IMR-90 (cell line): ENCODE results near the gene CHMP1A. TPM values are rescaled to one million over a fixed set of nuclear protein-coding genes. Genes with fewer than 3 reads are reported as not detected.

Source experiments
- ATAC-seq: fragments of 200-7000 bp; cut with Tn5 transposase; 2 replicates; pipeline ENCODE4 v1.9.1; 2020; ENCODE audit warnings: low read depth, mild to moderate bottlenecking, moderate library complexity
- BruUV-seq: library from RNA; stranded (reverse); fragments of 400-500 nt; replicated peaks from 2 replicates; lab custom pipeline; 2021; lab: Mats Ljungman, UMichigan
- CTCF ChIA-PET: fragments of 300-600 bp; formaldehyde crosslinking; extraction: SDS; loops from one replicate; lab custom pipeline; 2021; ENCODE audit warnings: antibody characterized with exemption; lab: Yijun Ruan, JAX
- POLR2A ChIA-PET: fragments of 300-600 bp; sonication (Branson Sonifier 250); formaldehyde crosslinking; loops from one replicate; lab custom pipeline; 2022; ENCODE audit warnings: antibody characterized with exemption; ENCODE audit not compliant: unreplicated experiment; lab: Charles Lee
- DNase-seq: peaks from one replicate; pipeline ENCODE4 v3.0.0; 2013
- H2AFZ ChIP-seq: replicated peaks from 2 replicates; pipeline ENCODE3; 2013; ENCODE audit warnings: low read length, mild to moderate bottlenecking; ENCODE audit not compliant: poor library complexity
- H2AK5ac ChIP-seq: 2 replicates; pipeline ENCODE4 v1.6.1; 2013; ENCODE audit warnings: low read depth, low read length, inconsistent platforms
- H2AK9ac ChIP-seq: replicated peaks from 2 replicates; pipeline ENCODE3; 2013; ENCODE audit warnings: mild to moderate bottlenecking, low read depth, low read length, moderate library complexity; ENCODE audit not compliant: poor library complexity
- H2BK120ac ChIP-seq: 2 replicates; pipeline ENCODE4 v1.6.1; 2013; ENCODE audit warnings: low read depth, low read length, inconsistent platforms
- H2BK15ac ChIP-seq: 3 replicates; pipeline ENCODE4 v1.6.1; 2013; ENCODE audit warnings: low read depth, low read length, inconsistent platforms
- H2BK20ac ChIP-seq: 2 replicates; pipeline ENCODE4 v1.6.1; 2013; ENCODE audit warnings: low read depth, mild to moderate bottlenecking, inconsistent platforms, low read length, moderate library complexity
- H2BK5ac ChIP-seq: 2 replicates; pipeline ENCODE4 v1.6.1; 2013; ENCODE audit warnings: mild to moderate bottlenecking, low read depth, low read length, inconsistent platforms; ENCODE audit not compliant: poor library complexity, severe bottlenecking
- H3K14ac ChIP-seq: replicated peaks from 2 replicates; pipeline ENCODE4 v1.6.1; 2013; ENCODE audit warnings: low read depth, low read length, inconsistent platforms
- H3K18ac ChIP-seq: 2 replicates; pipeline ENCODE4 v1.6.1; 2013; ENCODE audit warnings: low read depth, low read length, control low read depth
- H3K23ac ChIP-seq: 2 replicates; pipeline ENCODE4 v1.6.1; 2013; ENCODE audit warnings: low read depth, low read length, inconsistent platforms
- H3K27ac ChIP-seq: 2 replicates; pipeline ENCODE4 v1.5.1; 2013; ENCODE audit warnings: mild to moderate bottlenecking, control low read depth, low read length; ENCODE audit not compliant: insufficient read depth
- H3K27me3 ChIP-seq: 2 replicates; pipeline ENCODE4 v1.6.1; 2013; ENCODE audit warnings: low read length; ENCODE audit not compliant: control insufficient read depth, insufficient read depth
- H3K36me3 ChIP-seq: 2 replicates; pipeline ENCODE4 v1.6.1; 2013; ENCODE audit warnings: low read length, mixed read lengths; ENCODE audit not compliant: control insufficient read depth, insufficient read depth
- H3K4ac ChIP-seq: 2 replicates; pipeline ENCODE4 v1.6.1; 2013; ENCODE audit warnings: low read depth, low read length, inconsistent platforms
- H3K4me1 ChIP-seq: 2 replicates; pipeline ENCODE4 v1.6.1; 2013; ENCODE audit warnings: low read length, mixed read lengths; ENCODE audit not compliant: control insufficient read depth, insufficient read depth
- H3K4me2 ChIP-seq: 2 replicates; pipeline ENCODE4 v1.6.1; 2013; ENCODE audit warnings: low read depth, mild to moderate bottlenecking, control low read depth, low read length, moderate library complexity
- H3K4me3 ChIP-seq: 2 replicates; pipeline ENCODE4 v1.5.1; 2013; ENCODE audit warnings: low read depth, mild to moderate bottlenecking, control low read depth, low read length, moderate library complexity; ENCODE audit not compliant: insufficient read depth
- H3K56ac ChIP-seq: 2 replicates; pipeline ENCODE4 v1.6.1; 2013; ENCODE audit warnings: low read length, inconsistent platforms; ENCODE audit not compliant: insufficient read depth; ENCODE audit errors: extremely low read depth
- H3K79me1 ChIP-seq, 2 experiments: 2 replicates each; pipeline ENCODE4 v1.6.1; 2013; ENCODE audit warnings: low read length in 2 of 2, inconsistent platforms in 1 of 2, low read depth in 1 of 2
- H3K9ac ChIP-seq: 2 replicates; pipeline ENCODE4 v1.6.1; 2013; ENCODE audit warnings: low read depth, low read length, control low read depth
- H3K9me1 ChIP-seq: 2 replicates; pipeline ENCODE4 v1.6.1; 2013; ENCODE audit warnings: low read length, inconsistent platforms; ENCODE audit not compliant: insufficient read depth
- H3K9me3 ChIP-seq: 2 replicates; pipeline ENCODE4 v1.6.1; 2013; ENCODE audit warnings: low read length; ENCODE audit not compliant: control insufficient read depth, insufficient read depth
- H4K20me1 ChIP-seq: 2 replicates; pipeline ENCODE4 v1.6.1; 2013; ENCODE audit warnings: low read length, inconsistent platforms; ENCODE audit not compliant: insufficient read depth
- H4K5ac ChIP-seq: 2 replicates; pipeline ENCODE4 v1.6.1; 2013; ENCODE audit warnings: mild to moderate bottlenecking, low read depth, low read length, control low read depth
- H4K8ac ChIP-seq, 2 experiments: 2 replicates each; pipeline ENCODE4 v1.6.1; 2013; ENCODE audit warnings: low read depth in 2 of 2, low read length in 2 of 2, control low read depth in 1 of 2, inconsistent platforms in 1 of 2
- H4K91ac ChIP-seq: 2 replicates; pipeline ENCODE4 v1.6.1; 2013; ENCODE audit warnings: low read depth, low read length, inconsistent platforms; ENCODE audit not compliant: insufficient read depth
- BHLHE40 ChIP-seq: fragments of 150-350 bp; IDR thresholded peaks from 2 replicates; pipeline ENCODE4 v1.6.1; 2016; ENCODE audit warnings: mild to moderate bottlenecking, low read depth, low read length
- CEBPB ChIP-seq: IDR thresholded peaks from 2 replicates; pipeline ENCODE4 v1.6.1; 2012; ENCODE audit warnings: low read depth, low read length, improper control_type of control experiment
- CHD1 ChIP-seq: IDR thresholded peaks from 2 replicates; pipeline ENCODE4 v1.6.1; 2012; ENCODE audit warnings: low read depth, low read length, improper control_type of control experiment
- CTCF ChIP-seq: conservative IDR thresholded peaks from 2 replicates; pipeline ENCODE4 v1.5.1; 2012; ENCODE audit warnings: mild to moderate bottlenecking, low read depth, low read length, improper control_type of control experiment
- ELK1 ChIP-seq: fragments of 150-350 bp; IDR thresholded peaks from 2 replicates; pipeline ENCODE4 v1.6.1; 2016; ENCODE audit warnings: low read depth, mild to moderate bottlenecking, low read length, moderate library complexity, borderline replicate concordance
- FOS ChIP-seq: fragments of 150-350 bp; IDR thresholded peaks from 2 replicates; pipeline ENCODE4 v1.6.1; 2016; ENCODE audit warnings: low read depth, low read length
- MAFK ChIP-seq: IDR thresholded peaks from 2 replicates; pipeline ENCODE4 v1.6.1; 2012; ENCODE audit warnings: low read depth, low read length, improper control_type of control experiment
- MAZ ChIP-seq: IDR thresholded peaks from 2 replicates; pipeline ENCODE4 v1.6.1; 2012; ENCODE audit warnings: low read depth, mild to moderate bottlenecking, low read length, improper control_type of control experiment, moderate library complexity, borderline replicate concordance
- MXI1 ChIP-seq: IDR thresholded peaks from 2 replicates; pipeline ENCODE4 v1.6.1; 2012; ENCODE audit warnings: low read depth, mild to moderate bottlenecking, low read length, moderate library complexity, borderline replicate concordance
- NFE2L2 ChIP-seq: fragments of 150-350 bp; IDR thresholded peaks from 2 replicates; pipeline ENCODE4 v1.6.1; 2016; ENCODE audit warnings: low read depth, mild to moderate bottlenecking, low read length
- POLR2A ChIP-seq: IDR thresholded peaks from 2 replicates; pipeline ENCODE4 v1.6.1; 2012; ENCODE audit warnings: mild to moderate bottlenecking, low read depth, low read length
- RAD21 ChIP-seq: IDR thresholded peaks from 2 replicates; pipeline ENCODE4 v1.6.1; 2012; ENCODE audit warnings: low read length, improper control_type of control experiment
- RCOR1 ChIP-seq: IDR thresholded peaks from 2 replicates; pipeline ENCODE4 v1.6.1; 2012; ENCODE audit warnings: mild to moderate bottlenecking, low read length, improper control_type of control experiment; ENCODE audit not compliant: insufficient replicate concordance
- RFX5 ChIP-seq: IDR thresholded peaks from 2 replicates; pipeline ENCODE4 v1.8.0; 2012; ENCODE audit warnings: low read depth, mild to moderate bottlenecking, low read length, moderate library complexity
- SMC3 ChIP-seq: fragments of 150-350 bp; IDR thresholded peaks from 2 replicates; pipeline ENCODE4 v1.6.1; 2016; ENCODE audit warnings: low read depth, mild to moderate bottlenecking, antibody characterized with exemption, low read length, moderate library complexity
- USF2 ChIP-seq: fragments of 150-350 bp; IDR thresholded peaks from 2 replicates; pipeline ENCODE4 v1.6.1; 2017; ENCODE audit warnings: mild to moderate bottlenecking, antibody characterized with exemption, low read length, low read depth
- WGBS, 2 experiments: methylation state at CpG; one replicate each; pipeline versions ENCODE4 v1.1.5 to v1.1.7; 2013; ENCODE audit warnings: missing lambda C conversion rate in 2 of 2; ENCODE audit not compliant: insufficient read length in 1 of 2; ENCODE audit errors: extremely low coverage in 2 of 2; 5-methylcytosine and 5-hydroxymethylcytosine counted together
- dilution Hi-C: fragments of 300-500 bp; cut with HindIII; formaldehyde crosslinking; loops from one replicate; pipeline ENCODE4 v1.14.3; 2018; ENCODE audit warnings: low sequenced_read_pairs; ENCODE audit not compliant: unreplicated experiment
- in situ Hi-C: fragments of 300-500 bp; cut with MboI; formaldehyde crosslinking; loops from 3 replicates; pipeline ENCODE4 v1.14.3; 2019; ENCODE audit warnings: low sequenced_read_pairs, inconsistent platforms, mixed read lengths
- intact Hi-C: fragments of 100-400 bp; cut with micrococcal nuclease; formaldehyde crosslinking; loops from 2 replicates; pipeline ENCODE4 v1.10.0; 2022
- polyA plus RNA-seq, 3 experiments: library from polyadenylated mRNA; depleted of rRNA; stranded (reverse); fragments of >200 nt; gene quantifications; 2 replicates each; pipeline ENCODE4 v1.2.3, GENCODE V29; 2012; ENCODE audit warnings: low replicate concordance in 1 of 3
- total RNA-seq: library from RNA; depleted of rRNA; stranded (reverse); fragments of >200 nt; gene quantifications from 2 replicates; pipeline ENCODE4 v1.2.3, GENCODE V29; 2012

Gene CHMP1A
- total and polyA plus RNA-seq, 2 of the 4 experiments (the other 2 are of a cell fraction), result 97.3 to 99.8 TPM

DNA sequence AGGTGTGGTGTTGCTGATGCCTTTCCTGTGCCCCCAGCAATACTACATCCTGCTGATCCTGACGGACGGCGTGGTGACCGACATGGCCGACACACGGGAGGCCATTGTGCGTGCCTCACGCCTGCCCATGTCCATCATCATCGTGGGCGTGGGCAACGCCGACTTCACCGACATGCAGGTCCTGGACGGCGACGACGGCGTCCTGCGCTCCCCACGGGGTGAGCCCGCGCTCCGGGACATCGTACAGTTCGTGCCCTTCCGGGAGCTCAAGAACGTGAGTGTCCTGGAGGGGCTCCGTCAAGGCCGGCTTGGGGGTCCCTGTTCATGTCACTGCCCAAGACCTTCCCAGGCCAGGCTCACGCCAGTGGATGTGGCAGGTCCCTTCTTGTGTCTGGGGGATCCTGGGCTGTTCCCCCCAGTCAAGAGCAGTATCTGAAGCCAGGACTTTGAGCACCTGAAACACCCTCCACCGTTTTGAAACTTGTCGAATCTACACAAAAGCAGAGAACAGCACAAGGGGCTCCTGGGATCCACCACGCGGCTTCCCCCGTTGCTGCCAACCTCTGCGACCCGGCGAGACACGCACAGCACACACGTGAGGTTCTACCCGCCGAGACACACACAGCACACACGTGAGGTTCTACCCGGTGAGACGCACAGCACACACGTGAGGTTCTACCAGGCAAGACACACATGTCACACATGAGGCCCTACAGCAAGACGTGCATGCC lies 62.0 kb downstream of the CHMP1A start:
- Histone ChIP-seq H2BK20ac (no peak overlapping the region), H3K4me1 (no peaks in the 10 kb centered on the region), H3K4me2 (no peak overlapping the region), H2AK9ac (peak overlapping the region; percentile 3), H3K14ac (no peak overlapping the region), H3K4me3 (no peak overlapping the region), H4K5ac (no peak overlapping the region), H3K23ac (no peak overlapping the region), H2BK15ac (no peak overlapping the region), H3K56ac (no peak overlapping the region), H3K9ac (no peak overlapping the region), H3K9me1 (no peaks in the 10 kb centered on the region; the same call in 1 of the 2 replicates), H2BK120ac (no peak overlapping the region), H4K91ac (no peak overlapping the region), H2AK5ac (0 out of 2 replicates have a peak overlapping the region, but pooled peaks have one; percentile 16), H4K8ac (no peak overlapping the region), H3K27ac (no peak overlapping the region), H3K4ac (no peak overlapping the region), H2AFZ (no peak overlapping the region), H4K20me1 (no peaks in the 10 kb centered on the region), H3K79me1 (no peaks in the 10 kb centered on the region), H3K27me3 (no peaks in the 10 kb centered on the region), H3K9me3 (no peaks in the 10 kb centered on the region), H3K36me3 (no peaks in the 10 kb centered on the region; the same call in 1 of the 2 replicates), H2BK5ac (no peak overlapping the region), H3K18ac (no peak overlapping the region)
- in situ Hi-C loops, result no loop called here
- CTCF ChIA-PET, result no interaction called here
- TF ChIP-seq BHLHE40 (no peak), SMC3 (no peak), MAFK (no peak), CTCF (no peak), ELK1 (no peak), CHD1 (no peak), USF2 (no peak), MAZ (no peak), RAD21 (no peak), POLR2A (no peak), RFX5 (no peak), FOS (no peak), RCOR1 (no peak), CEBPB (no peak), MXI1 (no peak), NFE2L2 (no peak)
- BruUV-seq, result no TSS peak
- ATAC-seq (no peak), DNase-seq (no peak)
- 94% methylated on average over 42 of the region's 47 CpGs; no CpG with 5 or more reads in 1 of the 2 experiments for WGBS, 2 experiments
- intact Hi-C loops, result no loop called here
- dilution Hi-C loops, result no loop called here
- POLR2A ChIA-PET, result no interaction called here
